Measurements from ENCODE around the gene TANGO6. TPM values are rescaled to one million over a fixed set of nuclear protein-coding genes. Genes with fewer than 3 reads are reported as not detected.

TANGO6 gene
- total and polyA plus RNA-seq, 2 of the 8 experiments (the other 6 are each of a cell fraction or from before 2014, with no cell fraction given), result 5.0 to 19.5 TPM

DNA sequence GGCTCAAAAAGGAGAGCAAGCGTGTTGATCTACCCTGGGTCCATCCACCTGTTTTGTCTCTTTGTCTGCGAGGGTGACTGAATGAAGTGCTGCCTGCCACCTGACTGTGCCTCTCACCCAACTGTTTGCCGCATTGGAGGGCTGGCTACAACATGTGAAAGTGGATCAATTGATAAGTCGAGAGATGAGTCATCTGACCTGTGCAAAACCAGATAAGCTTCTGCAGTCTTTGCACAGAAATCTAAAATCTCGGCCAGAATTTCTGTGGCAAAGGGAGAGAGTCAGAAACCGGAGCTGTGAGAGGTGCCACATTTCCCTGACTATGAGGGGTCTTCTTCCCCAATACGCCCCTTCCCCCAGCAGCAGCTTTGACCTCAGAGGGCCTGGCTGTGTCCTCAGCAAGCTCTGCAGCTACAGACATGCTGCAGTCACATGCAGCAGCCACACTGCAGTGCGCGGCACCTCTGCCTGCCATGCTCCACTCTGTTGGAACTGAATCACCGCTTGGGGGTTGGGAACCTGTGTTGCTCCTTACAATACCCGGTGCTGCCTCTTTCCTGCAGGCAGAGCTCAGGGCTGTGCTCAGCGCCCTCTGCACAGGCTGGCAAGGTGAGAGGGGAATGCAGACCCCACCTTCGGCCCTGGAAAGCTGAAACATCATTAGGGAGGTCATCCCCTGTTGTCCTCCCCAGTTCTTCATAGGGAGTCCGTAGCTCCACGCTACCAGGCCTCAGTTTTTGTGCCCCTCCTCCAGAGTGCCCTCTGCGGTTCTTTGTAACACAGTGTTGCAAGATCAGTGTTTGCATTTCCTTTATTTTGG is 246.0 kb downstream of the TANGO6 start (continued):
- TF ChIP-seq, protein P1, sequence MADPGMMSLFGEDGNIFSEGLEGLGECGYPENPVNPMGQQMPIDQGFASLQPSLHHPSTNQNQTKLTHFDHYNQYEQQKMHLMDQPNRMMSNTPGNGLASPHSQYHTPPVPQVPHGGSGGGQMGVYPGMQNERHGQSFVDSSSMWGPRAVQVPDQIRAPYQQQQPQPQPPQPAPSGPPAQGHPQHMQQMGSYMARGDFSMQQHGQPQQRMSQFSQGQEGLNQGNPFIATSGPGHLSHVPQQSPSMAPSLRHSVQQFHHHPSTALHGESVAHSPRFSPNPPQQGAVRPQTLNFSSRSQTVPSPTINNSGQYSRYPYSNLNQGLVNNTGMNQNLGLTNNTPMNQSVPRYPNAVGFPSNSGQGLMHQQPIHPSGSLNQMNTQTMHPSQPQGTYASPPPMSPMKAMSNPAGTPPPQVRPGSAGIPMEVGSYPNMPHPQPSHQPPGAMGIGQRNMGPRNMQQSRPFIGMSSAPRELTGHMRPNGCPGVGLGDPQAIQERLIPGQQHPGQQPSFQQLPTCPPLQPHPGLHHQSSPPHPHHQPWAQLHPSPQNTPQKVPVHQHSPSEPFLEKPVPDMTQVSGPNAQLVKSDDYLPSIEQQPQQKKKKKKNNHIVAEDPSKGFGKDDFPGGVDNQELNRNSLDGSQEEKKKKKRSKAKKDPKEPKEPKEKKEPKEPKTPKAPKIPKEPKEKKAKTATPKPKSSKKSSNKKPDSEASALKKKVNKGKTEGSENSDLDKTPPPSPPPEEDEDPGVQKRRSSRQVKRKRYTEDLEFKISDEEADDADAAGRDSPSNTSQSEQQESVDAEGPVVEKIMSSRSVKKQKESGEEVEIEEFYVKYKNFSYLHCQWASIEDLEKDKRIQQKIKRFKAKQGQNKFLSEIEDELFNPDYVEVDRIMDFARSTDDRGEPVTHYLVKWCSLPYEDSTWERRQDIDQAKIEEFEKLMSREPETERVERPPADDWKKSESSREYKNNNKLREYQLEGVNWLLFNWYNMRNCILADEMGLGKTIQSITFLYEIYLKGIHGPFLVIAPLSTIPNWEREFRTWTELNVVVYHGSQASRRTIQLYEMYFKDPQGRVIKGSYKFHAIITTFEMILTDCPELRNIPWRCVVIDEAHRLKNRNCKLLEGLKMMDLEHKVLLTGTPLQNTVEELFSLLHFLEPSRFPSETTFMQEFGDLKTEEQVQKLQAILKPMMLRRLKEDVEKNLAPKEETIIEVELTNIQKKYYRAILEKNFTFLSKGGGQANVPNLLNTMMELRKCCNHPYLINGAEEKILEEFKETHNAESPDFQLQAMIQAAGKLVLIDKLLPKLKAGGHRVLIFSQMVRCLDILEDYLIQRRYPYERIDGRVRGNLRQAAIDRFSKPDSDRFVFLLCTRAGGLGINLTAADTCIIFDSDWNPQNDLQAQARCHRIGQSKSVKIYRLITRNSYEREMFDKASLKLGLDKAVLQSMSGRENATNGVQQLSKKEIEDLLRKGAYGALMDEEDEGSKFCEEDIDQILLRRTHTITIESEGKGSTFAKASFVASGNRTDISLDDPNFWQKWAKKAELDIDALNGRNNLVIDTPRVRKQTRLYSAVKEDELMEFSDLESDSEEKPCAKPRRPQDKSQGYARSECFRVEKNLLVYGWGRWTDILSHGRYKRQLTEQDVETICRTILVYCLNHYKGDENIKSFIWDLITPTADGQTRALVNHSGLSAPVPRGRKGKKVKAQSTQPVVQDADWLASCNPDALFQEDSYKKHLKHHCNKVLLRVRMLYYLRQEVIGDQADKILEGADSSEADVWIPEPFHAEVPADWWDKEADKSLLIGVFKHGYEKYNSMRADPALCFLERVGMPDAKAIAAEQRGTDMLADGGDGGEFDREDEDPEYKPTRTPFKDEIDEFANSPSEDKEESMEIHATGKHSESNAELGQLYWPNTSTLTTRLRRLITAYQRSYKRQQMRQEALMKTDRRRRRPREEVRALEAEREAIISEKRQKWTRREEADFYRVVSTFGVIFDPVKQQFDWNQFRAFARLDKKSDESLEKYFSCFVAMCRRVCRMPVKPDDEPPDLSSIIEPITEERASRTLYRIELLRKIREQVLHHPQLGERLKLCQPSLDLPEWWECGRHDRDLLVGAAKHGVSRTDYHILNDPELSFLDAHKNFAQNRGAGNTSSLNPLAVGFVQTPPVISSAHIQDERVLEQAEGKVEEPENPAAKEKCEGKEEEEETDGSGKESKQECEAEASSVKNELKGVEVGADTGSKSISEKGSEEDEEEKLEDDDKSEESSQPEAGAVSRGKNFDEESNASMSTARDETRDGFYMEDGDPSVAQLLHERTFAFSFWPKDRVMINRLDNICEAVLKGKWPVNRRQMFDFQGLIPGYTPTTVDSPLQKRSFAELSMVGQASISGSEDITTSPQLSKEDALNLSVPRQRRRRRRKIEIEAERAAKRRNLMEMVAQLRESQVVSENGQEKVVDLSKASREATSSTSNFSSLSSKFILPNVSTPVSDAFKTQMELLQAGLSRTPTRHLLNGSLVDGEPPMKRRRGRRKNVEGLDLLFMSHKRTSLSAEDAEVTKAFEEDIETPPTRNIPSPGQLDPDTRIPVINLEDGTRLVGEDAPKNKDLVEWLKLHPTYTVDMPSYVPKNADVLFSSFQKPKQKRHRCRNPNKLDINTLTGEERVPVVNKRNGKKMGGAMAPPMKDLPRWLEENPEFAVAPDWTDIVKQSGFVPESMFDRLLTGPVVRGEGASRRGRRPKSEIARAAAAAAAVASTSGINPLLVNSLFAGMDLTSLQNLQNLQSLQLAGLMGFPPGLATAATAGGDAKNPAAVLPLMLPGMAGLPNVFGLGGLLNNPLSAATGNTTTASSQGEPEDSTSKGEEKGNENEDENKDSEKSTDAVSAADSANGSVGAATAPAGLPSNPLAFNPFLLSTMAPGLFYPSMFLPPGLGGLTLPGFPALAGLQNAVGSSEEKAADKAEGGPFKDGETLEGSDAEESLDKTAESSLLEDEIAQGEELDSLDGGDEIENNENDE (IDR thresholded peaks at IDR 0.05; ENCODE audit: insufficient replicate concordance, low read length), result no peak
- TF ChIP-seq EZH2 (IDR thresholded peaks at IDR 0.05; ENCODE audit: low read depth, low read length, severe bottlenecking) (no peak), RAD21 (IDR thresholded peaks at IDR 0.05 in 1 of 2, conservative IDR thresholded peaks at IDR 0.05 in 1 of 2; ENCODE audit: low read depth in 2 of 2, low read length in 2 of 2) (peak in 1 of 2 experiments; percentile 4; a peak in 1 of 4 replicates), KDM1A (IDR thresholded peaks at IDR 0.05; ENCODE audit: borderline replicate concordance, low read length) (no peak), CEBPB (IDR thresholded peaks at IDR 0.05; ENCODE audit: low read depth, low read length) (no peak), CREB1 (IDR thresholded peaks at IDR 0.05) (no peak), SP2 (IDR thresholded peaks at IDR 0.05; ENCODE audit: low read length) (no peak), KDM5A (IDR thresholded peaks at IDR 0.05; ENCODE audit: low read length) (no peak), PHF8 (conservative IDR thresholded peaks at IDR 0.05; ENCODE audit: low read depth, low read length) (no peak), NRF1 (IDR thresholded peaks at IDR 0.05; ENCODE audit: low read depth, low read length) (no peak)
